ENCODE results near the gene DCLK1.

GRCh38 chr13:36006347-36006746, 124.8 kb downstream of the DCLK1 start:
- no peak for TF ChIP-seq EZH2 (IDR thresholded peaks at IDR 0.05; ENCODE audit: low read depth)
- TF ChIP-seq, protein P1, sequence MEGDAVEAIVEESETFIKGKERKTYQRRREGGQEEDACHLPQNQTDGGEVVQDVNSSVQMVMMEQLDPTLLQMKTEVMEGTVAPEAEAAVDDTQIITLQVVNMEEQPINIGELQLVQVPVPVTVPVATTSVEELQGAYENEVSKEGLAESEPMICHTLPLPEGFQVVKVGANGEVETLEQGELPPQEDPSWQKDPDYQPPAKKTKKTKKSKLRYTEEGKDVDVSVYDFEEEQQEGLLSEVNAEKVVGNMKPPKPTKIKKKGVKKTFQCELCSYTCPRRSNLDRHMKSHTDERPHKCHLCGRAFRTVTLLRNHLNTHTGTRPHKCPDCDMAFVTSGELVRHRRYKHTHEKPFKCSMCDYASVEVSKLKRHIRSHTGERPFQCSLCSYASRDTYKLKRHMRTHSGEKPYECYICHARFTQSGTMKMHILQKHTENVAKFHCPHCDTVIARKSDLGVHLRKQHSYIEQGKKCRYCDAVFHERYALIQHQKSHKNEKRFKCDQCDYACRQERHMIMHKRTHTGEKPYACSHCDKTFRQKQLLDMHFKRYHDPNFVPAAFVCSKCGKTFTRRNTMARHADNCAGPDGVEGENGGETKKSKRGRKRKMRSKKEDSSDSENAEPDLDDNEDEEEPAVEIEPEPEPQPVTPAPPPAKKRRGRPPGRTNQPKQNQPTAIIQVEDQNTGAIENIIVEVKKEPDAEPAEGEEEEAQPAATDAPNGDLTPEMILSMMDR (conservative IDR thresholded peaks at IDR 0.05) = no peak
